HG03097 (cell line): ENCODE data around the gene POFUT1.
A peak's percentile ranks its signal among the peaks of the same experiment; 100 is the strongest.
"Not testable (repeated sequence)": the region's sequence is repeated elsewhere in the genome, so short reads cannot be mapped to it uniquely, and the experiment has no call there.

Experiments
- ATAC-seq: cut with Tn5 transposase; IDR thresholded peaks from one replicate; pipeline ENCODE4 v1.9.1; 2021; ENCODE audit not compliant: unreplicated experiment, low FRiP score

POFUT1 gene

GRCh38 chr20:32207626-32208498 lies at the start of gene POFUT1, which contains the start of gene PLAGL2:
Gene POFUT1, plus strand, starts transcription at chr20:32207880. Its CDS starts 62 bp downstream, at chr20:32207942.
Gene PLAGL2, minus strand, starts transcription at chr20:32207743. Its CDS starts 5,565 bp downstream, at chr20:32202178.
- peak; percentile 83 for ATAC-seq

- ATAC-seq, result no peak
Observed at GRCh38 chr20:32158351-32158750, 49.3 kb upstream of the POFUT1 start.

- no peak for ATAC-seq
Observed at GRCh38 chr20:32158943-32159660, 48.6 kb upstream of the POFUT1 start.

GRCh38 chr20:32159766-32160221 lies 47.9 kb upstream of the POFUT1 start:
- no peak for ATAC-seq

DNA sequence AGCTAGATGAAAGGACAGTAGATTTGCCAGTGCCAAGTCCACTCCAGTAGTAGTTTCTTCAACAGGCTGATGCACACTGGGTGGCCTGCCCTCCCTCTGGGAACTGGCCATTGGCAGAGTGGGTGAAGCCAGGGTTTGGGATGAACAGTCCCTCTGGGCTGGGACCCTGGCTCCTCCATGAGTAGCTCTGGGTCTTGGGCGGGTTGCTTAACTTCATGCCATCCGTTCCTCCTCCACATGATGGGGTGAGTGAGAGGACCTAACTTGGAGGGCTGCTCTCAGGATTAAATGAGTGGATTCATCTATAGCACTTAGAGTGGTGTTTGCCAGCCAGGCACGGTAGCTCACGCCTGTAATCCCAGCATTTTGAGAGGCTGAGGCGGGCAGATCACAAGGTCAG lies 47.3 kb upstream of the POFUT1 start:
- ATAC-seq, result no peak

- ATAC-seq, result no peak
Observed at GRCh38 chr20:32162351-32162750, 45.3 kb upstream of the POFUT1 start.

DNA sequence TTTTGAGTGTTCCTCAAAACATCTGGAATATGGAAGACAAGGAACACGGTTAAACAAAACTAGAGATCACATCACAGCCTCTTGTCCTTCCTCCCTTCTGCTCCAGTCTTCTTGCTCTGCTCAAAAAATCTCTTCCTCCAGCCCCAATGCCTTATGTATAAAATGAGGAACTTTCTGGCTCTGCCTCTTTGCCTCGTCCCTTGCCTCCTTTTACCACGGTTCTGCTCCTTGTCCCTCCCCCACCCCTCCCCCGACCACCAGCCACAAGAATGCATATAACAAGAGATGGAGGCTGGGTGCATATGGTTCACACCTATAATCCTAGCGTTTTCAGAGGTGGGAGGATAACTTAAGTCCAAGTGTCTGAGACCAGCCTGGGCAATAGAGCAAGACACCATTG lies 43.7 kb upstream of the POFUT1 start:
- no peak for ATAC-seq

- no peak for ATAC-seq
Observed at GRCh38 chr20:32164984-32165735, 42.5 kb upstream of the POFUT1 start.

- ATAC-seq, result no peak
Observed at GRCh38 chr20:32165836-32166545, 41.7 kb upstream of the POFUT1 start.

GRCh38 chr20:32167552-32167951 lies 40.1 kb upstream of the POFUT1 start:
- no peak for ATAC-seq

DNA sequence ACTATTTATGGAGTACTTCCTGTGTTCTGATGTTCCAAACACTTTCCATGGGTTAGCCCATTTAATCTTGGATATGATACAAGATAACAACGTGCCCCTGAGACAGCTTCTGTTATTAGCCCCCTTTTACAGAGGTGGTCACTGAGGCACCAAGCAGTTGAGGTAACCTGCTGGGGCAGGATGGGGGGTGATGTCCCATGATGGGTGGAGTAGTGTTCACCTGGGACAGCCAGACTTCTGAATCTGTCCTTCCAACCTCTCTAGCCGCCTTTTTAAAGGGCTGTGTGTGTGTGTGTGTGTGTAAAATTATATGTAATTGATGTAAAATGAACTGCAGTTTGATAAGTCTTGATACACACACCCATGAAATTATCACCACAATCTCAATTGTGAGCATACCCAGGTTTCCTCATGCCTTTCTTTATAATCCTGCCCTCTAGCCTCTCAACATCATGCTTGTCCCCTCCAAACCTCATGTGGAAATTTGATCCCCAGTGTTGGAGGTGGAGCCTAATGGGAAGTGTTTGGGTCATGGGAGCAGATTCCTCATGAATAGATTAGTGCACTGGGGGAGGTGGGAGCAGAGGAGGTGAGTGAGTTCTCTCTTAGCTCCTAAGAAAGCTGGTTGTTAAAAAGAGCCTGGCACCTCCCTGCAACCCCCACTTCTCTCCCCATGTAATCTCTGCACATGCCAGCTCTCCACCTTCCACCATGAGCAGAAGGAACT lies 39.3 kb upstream of the POFUT1 start:
- ATAC-seq, result no peak

DNA sequence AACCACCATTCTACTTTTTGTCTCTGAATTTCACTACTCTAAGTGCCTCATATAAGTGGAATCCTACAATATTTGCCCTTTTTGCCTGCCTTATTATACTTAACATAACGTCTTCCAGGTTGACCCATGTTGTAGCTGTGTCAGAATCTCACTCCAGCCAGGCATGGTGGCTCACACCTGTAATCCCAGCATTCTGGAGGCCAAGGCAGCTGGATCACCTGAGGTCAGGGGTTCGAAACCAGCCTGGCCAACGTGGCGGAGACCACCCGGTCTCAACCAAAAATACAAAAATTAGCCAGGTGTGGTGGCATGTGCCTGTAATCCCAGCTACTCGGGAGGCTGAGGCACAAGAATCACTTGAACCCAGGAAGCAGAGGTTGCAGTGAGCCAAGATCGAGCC lies 30.0 kb upstream of the POFUT1 start:
- not testable (repeated sequence) for ATAC-seq

- ATAC-seq, result no peak
Observed at GRCh38 chr20:32179515-32179914, 28.2 kb upstream of the POFUT1 start.

GRCh38 chr20:32179934-32180333 lies 27.7 kb upstream of the POFUT1 start:
- no peak for ATAC-seq

- no peak for ATAC-seq
Observed at GRCh38 chr20:32181606-32182005, 26.1 kb upstream of the POFUT1 start.

GRCh38 chr20:32183947-32184635 lies 23.6 kb upstream of the POFUT1 start:
- ATAC-seq, result no peak

- ATAC-seq, result no peak
Observed at GRCh38 chr20:32184961-32185603, 22.6 kb upstream of the POFUT1 start.

GRCh38 chr20:32186506-32186905 lies 21.2 kb upstream of the POFUT1 start:
- no peak for ATAC-seq
